AG08396 (cell line): ENCODE measurements around the gene PRKCD.
A peak's percentile ranks its signal among the peaks of the same experiment; 100 is the strongest.

Experiments
- DNase-seq: peaks from one replicate; pipeline ENCODE4 v3.0.0; 2012; ENCODE audit warnings: low spot score, mixed read lengths

The PRKCD gene

DNA sequence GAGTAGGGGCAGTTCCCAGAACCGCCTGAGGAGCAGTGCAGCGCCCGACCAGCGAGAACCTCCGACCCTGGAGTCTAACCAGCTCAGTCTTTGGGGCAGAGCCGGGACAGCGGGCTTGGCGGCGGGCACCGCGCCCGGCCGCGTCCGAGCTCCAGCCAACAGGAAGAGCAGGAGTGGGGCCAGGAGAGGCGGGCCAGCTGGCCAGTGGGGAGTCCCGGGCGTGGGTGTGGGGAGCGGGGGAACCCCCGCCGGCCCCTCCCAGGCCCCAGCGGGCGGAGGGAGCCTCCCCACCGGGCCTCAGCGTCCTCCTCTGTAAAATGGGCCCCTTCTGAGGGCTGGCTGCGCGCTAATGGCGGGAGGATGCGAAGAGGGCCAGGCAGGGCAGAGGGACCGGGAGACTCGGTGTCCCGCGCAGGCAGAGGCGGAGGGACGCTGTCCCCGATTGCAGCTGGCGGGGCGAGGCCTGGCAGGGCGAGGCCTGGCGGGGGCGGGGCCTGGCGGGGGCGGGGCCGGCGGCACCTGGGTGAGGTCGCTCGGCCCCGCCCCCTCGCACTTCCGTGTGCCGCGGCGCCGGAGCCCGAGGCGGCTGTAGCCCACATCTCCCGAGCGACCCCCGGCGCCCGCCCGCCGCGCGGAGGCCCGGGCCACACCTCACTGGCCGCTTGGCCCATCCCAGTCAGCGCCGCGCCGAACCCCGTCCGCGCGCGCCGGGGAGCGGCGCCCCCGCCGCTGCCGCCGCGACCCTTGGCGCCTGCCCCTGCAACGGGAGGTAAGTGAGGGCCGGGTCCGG lies at the start of gene PRKCD:
PRKCD (plus strand) TSS at position 550 of the 790 bp plus-strand sequence. CDS start 17,214 bp downstream, outside the sequence.
- DNase-seq: peak; percentile 96

DNA sequence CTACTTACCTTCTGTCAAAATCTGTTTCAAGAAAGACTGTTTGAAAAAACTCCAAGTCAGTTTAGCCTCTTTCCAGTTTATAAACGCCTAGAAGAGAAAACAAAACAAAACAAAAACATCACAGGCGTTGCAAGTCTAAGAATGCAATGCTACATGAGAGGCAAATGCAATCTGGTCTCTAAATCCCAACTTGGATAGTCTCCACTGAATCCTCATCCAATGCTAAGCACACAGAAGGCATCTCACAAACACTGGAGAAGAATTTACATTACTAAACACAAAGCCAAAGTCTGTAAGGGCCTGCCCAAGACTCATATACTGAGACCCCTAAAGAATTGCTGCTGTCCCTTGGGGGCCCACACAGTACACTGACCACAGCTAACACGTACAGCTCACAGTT lies 49.2 kb upstream of the PRKCD start:
- DNase-seq: no peak

DNA sequence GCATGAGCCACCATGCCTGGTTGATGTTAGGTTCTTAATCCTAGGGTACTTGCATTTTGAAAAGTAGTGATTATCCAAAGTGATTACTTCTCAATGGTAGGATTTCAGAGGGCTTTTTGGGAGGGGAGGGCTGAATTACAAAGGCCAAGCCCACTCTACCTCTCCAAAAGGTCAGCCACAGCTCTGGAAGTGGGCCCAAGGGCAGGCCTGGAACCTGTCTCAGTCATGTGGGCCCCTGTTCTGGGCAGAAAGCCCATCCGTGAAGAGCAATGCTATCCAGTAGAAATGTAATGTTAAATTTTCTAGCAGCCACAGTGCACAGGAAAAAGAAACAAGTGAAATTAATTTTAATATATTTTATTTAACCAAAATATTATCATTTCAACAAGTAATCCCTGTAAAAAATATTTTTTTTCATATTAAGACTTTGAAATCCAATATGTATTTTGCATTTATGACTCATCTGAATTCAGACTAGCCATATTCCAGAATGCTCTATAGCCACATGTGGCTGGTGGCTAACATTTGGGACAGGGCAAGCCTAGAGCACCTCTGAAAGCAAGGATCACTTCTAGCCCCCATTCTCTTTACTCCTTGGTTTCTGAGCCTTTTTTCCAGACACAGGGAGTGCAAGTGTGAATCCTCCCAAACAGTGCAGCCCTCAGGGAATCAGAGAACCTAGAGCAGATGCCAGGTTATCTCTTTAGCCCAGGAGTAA lies 47.6 kb upstream of the PRKCD start:
- no peak for DNase-seq

DNA sequence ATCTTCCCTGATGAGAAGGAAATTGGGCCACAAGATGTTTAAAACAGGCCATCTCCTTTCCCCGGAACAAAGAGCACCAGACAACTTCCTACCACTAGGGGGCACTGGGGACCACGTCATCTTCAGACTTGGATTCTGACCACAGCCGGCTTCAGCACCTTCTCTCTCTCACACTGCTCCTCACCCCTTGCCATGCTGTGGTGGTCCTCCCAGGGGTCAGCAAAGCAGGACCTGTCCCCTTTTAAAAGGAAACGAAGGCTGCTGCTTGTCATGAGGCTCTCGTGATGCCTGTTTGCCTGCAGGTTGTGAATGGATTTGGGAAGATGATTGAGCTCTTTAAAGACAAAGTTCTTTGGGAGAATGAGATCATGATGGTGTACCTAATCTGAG lies 47.0 kb upstream of the PRKCD start:
- DNase-seq: peak; percentile 87

DNA sequence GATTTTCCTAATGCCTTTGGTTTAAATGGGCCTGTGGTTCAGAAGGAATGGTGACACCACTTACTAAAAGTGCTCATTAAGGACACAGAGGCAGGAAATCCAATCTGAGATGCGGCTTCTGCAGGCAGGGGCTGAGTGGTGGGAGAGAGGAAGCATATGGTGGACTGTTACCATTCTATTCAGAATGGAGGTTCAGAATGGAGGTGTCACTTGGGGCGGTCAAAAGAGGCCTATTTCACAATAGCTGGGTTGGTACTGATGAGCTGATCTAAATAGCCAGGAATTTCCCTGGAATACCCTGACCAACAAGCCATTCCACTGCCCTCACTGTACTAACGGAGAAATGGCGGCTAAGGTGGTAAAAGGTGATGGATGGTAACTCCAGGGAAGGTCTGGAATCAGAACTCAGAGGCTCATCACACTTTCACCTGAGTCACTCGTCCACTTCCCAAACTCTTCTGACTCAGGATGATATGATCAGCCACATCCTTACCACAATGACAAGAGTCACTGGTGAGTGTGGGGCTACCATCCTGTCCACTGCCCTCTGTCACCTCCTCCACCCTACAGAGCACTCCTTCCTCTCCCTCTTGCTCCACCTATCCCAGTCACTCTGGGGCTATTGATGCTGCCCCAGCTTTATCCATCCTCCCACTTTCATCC lies 46.5 kb upstream of the PRKCD start:
- DNase-seq: peak; percentile 29

DNA sequence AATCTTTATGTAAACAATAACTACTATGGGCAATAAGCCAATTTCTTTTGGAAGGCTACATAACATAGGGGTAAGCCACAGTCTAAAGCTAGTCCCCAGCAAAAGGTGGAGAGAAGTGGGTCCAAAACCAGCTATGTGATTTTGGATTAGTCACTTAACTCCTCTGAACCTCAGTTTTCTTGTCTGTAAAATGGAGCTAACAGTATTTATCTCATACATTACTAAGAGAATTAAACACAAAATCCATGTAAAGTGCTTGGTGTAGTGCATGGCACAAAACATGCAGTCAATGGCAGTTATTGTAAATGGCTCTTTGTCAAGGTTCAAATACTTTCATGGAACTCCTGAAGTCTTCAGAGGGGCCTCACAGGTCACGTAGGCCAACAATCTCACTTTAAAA lies 44.1 kb upstream of the PRKCD start:
- no peak for DNase-seq

DNA sequence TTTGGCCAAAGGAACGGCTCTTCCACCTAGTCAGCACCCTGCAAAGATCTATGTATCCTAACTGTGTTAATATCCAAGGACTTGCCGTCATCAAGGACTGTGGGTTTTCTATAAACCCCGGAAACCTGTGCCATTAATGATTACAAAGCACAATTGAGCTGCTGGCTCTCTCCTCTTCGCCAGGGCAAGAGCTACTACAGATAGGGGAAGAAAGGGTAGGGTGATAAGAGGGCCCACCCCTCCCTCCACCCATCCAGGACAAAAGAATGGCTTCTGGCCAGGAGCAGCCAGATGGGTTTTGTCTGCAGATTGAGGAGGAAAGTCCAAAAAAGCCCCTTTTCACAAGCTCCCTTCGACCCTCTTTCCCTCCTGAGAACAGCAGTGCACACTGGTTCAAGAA lies 40.7 kb upstream of the PRKCD start:
- DNase-seq: no peak

DNA sequence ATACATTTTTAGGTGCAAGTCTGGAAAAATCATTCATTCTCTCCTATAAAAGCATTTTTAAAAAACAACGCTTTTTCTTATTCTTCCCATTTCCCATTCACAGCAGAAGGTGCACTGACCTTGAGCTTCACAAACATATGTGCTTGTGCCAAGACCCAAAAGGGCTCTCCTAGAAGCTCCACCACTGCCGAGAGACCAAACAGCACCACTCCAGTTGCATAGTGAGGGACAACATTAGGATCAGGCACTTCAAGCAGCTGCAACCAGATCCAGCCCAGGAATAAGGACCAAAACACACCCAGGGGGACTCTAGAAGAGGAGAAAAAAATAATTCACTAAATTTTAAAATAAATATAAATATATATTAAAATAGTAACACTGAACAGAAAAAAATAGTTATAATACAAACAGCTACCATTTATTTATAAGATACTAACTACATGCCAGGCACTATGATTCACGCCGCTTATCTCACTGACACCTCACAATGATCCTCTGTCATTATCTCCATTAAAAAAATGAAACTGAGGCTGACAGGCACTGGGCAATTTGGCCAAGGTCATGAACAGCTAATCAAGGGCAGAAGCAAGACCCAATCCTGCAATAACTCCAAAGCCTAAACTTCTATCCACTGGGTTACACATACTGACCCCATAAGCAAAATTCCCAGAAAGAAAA lies 38.6 kb upstream of the PRKCD start:
- DNase-seq: no peak

DNA sequence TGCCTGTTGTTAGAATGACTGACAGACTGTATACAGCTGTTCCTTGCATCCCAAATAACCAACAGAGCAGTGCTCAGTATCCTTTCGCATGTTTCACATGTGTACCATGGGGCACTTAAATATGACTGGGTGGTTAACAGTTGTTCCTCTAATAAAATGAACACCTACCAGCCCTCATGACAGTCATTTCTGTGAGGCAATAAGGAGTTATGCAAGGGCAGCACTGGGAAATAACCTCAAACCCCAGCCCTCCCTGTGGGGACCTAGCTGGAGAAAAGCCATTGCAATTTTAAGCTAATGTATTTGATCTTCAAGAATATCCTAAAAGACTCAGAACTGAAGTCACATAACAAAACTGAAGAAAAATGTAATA lies 38.1 kb upstream of the PRKCD start:
- no peak for DNase-seq

DNA sequence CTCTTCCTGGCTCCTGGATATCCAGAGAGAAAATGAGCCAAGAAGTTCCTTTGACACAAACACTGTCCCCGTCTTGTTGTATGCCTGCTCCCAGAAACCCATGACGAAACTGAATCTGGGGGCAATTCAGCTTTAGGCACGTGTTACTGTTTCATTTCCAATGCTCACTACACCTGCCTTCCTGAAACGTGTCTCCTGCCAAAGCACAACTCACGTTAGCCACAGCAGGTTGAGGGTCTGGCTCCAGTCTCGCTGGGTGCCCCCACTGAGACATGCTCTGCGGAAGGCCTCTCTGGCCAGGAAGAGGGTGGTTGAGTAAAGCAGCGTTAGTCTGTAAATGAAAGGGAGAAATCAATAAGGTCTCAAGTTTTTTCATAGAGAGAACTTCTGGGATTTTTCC lies 37.5 kb upstream of the PRKCD start:
- no peak for DNase-seq

DNA sequence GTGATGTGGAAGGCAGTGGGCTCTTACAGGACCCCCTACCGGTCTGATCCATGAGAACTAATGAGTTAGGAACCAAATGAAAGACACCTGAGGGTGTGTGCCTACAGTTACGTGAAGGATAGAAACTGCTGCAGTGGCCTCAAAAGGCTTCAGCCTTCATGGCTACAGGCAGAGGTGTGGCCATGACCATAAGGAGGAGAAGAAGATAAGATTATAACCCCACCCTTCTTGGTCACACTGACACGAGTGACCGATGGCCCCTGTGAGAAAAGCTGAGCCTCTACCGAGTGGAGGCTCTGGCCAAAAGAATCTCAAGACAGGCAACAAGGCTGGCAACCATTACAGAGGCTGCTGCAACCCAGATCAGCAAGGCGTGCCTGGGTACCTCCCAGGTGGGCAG lies 37.1 kb upstream of the PRKCD start:
- DNase-seq: no peak

DNA sequence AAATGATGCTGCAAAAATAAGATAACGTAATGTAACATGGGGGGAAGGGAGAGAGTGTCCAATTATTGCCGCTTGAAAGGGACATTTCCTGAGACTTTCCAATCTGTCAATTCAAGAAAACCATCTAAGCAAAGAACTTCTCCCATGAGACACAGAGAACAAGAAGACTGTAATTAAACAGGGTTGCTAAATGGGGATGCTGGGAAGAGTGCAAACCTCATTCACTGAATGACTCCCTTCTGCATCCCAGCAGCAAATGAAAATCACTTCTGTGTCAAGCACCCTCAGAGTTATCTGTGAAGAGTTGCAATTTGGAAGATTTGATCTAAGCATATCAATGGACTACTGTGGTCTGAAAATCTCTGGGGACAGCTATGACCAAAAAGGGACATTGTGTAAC lies 34.4 kb upstream of the PRKCD start:
- no peak for DNase-seq

DNA sequence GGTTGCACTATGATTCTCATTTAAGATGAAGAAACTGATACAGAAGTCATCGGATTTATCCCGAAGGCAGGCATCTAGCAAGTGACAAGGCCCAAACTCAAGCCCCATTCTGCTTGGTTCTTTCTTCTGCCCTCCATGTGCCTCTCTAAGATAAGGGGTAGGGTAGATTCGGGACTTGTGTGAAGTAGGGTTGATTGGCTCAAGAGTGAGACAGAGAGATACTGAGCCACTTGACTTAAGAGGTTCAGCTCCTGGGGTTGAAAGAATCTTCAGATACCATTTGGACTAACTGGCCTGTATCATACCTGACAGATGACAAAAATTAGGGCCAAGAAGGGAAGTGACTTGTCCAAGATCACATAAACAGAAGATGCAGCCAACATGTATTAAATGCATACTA lies 31.7 kb upstream of the PRKCD start:
- DNase-seq: no peak

DNA sequence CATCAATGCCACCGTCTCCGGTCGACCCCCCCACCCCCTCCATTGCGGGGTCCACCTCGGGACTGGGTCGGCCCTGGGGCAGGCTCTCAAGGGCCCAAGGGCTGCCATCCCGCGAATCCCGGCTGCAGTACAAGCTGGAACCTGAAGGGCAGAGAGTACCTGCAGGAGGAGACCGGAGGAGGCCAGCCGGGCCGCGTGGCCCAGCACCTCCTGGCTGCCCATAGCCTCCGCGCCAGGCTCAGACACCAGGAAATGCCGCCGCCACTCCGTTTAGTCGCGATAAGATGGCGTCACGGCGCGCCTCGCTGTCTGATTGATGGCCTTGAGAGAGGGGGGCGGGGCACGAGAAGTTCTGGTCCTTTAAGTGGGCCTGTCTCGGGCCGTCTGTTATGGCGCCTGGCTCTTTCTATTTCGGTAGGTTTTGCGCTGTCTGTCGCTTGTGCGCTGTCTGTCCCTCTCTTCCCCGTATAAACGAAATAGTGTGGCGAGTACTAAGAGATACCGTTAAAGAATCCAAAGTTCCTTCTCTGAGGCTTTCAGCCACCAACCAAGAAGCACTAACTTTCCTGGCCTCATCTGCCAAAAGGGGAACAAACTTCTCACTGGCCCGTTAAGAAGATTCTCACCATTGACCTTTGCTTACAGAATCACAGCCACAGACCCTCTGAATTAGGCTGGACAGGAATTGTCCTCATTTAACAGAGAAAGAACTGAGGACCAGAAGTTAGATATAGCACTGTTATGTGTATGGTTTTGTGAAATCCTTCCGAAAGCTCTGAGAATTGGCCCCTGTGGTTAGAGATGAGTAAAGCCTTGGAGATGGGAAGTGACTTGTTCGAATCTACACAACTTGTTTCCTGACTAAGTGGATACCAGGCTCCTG lies 30.6 kb upstream of the PRKCD start, which contains the start of gene RFT1:
RFT1 (minus strand) TSS at position 257 of the 883 bp plus-strand sequence; CDS start at position 222, 35 bp downstream.
- DNase-seq: peak; percentile 92

DNA sequence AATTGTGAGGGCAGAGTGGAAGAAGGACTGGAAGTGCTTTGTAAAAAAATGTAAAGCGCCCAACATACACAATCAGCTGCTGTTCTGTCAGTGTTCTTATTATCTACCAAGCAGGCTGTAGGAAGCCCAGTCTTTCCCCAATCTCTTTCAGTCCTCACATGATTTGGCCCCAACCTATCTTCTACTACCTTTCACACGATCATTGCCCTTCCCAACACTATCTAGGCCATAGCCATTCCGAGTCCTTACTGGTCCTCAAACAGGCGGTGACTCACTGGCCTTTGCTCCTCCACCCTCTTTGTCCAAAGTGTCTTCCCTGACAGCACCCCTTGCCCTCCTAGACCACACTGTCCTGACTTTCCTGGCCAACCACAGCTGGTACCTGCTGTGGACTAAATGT lies 29.9 kb upstream of the PRKCD start:
- DNase-seq: no peak

DNA sequence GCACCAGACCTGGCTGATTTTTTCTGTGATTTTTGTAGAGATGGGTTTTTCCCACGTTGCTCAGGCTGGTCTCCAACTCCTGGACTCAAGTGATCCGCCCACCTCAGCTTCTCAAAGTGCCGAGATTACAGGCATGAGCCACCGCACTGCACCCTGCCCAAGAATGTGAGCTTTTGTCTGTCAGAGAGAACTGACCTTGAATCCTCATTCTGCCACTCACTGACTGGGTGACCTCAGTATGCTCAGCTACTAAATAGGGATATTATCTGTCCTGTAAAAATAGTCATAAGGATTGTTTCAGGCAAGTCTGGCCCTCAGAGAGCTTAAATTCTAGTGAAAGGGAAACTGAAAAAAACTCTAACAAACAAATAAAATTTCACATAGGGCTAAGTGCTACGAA lies 28.7 kb upstream of the PRKCD start:
- no peak for DNase-seq

DNA sequence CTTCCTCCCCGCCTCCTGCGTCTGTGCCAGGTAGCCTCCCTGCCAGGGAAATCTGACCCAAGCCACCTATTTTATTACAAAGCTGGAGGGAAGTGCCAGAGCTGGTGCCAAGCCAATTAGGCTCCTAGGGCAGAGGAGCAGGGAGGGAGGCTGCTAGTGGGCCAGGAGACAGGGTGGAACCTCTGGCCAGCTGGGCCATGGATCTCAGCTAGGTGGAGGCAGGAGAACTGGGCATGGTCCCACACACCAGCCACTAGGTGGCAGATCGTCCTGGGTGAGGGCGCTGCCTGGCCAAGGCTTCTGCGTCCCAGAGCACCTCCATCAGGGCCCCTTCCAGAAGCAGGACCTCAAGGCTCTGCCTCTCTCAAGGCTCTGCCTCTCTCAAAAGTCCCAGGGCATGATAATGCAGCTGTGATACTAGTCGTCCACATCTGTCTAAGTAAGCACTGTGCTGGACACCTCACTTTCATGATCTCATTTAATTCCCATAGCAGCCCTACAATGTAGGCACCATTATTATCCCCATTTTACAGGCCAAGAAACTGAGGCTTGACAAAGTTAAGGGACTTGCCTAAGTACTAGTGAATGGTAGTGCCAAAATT lies 26.3 kb upstream of the PRKCD start:
- DNase-seq: peak; percentile 84

DNA sequence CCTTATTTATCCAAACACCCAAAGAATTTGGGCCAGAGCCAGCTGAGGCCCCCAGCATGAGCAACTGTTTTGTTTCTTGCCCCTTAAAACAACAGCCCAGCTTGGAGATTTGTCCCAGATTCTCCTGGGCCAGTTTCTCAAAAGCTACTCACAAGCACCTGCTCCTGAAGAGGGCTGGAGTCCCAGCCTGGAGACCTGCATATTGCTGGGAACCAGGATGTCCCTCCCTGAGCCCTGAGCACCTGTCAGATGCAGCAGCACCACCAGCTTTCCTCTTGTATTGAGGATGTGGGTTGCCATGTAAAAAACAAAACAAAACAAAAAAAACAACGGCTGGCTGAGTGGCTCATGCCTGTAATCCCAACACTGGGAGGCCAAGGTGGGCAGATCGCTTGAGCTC lies 23.8 kb upstream of the PRKCD start:
- DNase-seq: no peak

DNA sequence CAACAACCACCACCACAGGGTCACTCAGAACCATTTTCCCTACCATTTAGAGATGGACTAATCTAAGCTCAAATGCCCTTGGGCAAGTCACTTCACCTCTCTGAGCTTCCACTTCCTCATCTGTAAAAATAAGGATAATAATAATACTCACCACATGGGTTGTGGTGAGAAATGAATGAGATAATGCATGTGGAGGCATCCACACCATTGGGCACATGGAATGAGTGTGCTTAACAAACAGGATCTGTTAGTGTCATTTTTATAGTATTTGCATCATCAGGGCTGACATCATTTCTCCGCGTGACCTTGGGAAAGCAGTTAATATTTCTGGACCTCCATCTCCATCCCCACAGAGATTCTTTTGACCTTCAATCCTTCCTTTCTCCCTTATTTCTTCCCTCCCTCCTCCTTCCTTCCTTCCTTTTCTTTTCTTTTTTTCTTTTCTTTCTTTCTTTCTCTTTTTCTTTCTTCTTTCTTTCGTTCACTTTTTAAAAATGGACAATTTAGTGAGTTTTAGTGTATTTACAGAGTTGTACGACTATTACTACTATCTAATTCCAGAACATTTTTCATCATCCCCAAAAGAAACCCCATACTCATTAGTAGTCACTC lies 23.1 kb upstream of the PRKCD start:
- DNase-seq: no peak
